HEK293 (cell line): Measurements from ENCODE around the gene TMEM203.

ENCODE experiments used
- GLI4 ChIP-seq: fragments of 450-650 bp; formaldehyde crosslinking; IDR thresholded peaks from 2 replicates; pipeline ENCODE4 v1.5.1; 2016; ENCODE audit warnings: missing biosample characterization, missing genetic modification characterization
- HOXD13 ChIP-seq: sonication (generic); formaldehyde crosslinking; IDR thresholded peaks from 2 replicates; pipeline ENCODE4 v1.8.0; 2022; ENCODE audit warnings: missing genetic modification reagents, borderline replicate concordance
- KLF10 ChIP-seq: fragments of 450-650 bp; IDR thresholded peaks from 2 replicates; pipeline ENCODE4 v1.5.1; 2018; ENCODE audit warnings: missing biosample characterization, mild to moderate bottlenecking, missing genetic modification characterization
- KLF9 ChIP-seq: fragments of 450-650 bp; formaldehyde crosslinking; IDR thresholded peaks from 2 replicates; pipeline ENCODE4 v1.5.1; 2016; ENCODE audit warnings: missing biosample characterization, missing genetic modification characterization, low read depth
- MZF1 ChIP-seq: fragments of 450-650 bp; formaldehyde crosslinking; IDR thresholded peaks from 2 replicates; pipeline ENCODE4 v1.5.1; 2017; ENCODE audit warnings: missing biosample characterization, missing genetic modification characterization, borderline replicate concordance
- OSR2 ChIP-seq: fragments of 450-650 bp; formaldehyde crosslinking; IDR thresholded peaks from 2 replicates; pipeline ENCODE4 v1.5.1; 2016; ENCODE audit warnings: missing biosample characterization, missing genetic modification characterization
- OVOL3 ChIP-seq: fragments of 450-650 bp; formaldehyde crosslinking; IDR thresholded peaks from 2 replicates; pipeline ENCODE4 v1.5.1; 2016; ENCODE audit warnings: missing biosample characterization, missing genetic modification characterization
- RBAK ChIP-seq: fragments of 450-650 bp; formaldehyde crosslinking; IDR thresholded peaks from 2 replicates; pipeline ENCODE4 v1.5.1; 2016; ENCODE audit warnings: missing biosample characterization, missing genetic modification characterization
- ZBTB1 ChIP-seq: fragments of 450-650 bp; formaldehyde crosslinking; IDR thresholded peaks from 2 replicates; pipeline ENCODE4 v1.5.1; 2016; ENCODE audit warnings: missing biosample characterization, missing genetic modification characterization
- ZBTB48 ChIP-seq: fragments of 450-650 bp; formaldehyde crosslinking; IDR thresholded peaks from 2 replicates; pipeline ENCODE4 v1.5.1; 2016; ENCODE audit warnings: missing biosample characterization, missing genetic modification characterization
- ZEB2 ChIP-seq: fragments of 450-650 bp; formaldehyde crosslinking; IDR thresholded peaks from 2 replicates; pipeline ENCODE4 v1.5.1; 2016; ENCODE audit warnings: missing biosample characterization, missing genetic modification characterization
- ZNF112 ChIP-seq: fragments of 450-650 bp; formaldehyde crosslinking; IDR thresholded peaks from 2 replicates; pipeline ENCODE4 v1.5.0; 2017; ENCODE audit warnings: missing biosample characterization, missing genetic modification characterization
- ZNF132 ChIP-seq: fragments of 450-650 bp; formaldehyde crosslinking; IDR thresholded peaks from 2 replicates; pipeline ENCODE4 v1.5.1; 2017; ENCODE audit warnings: missing biosample characterization, missing genetic modification characterization, borderline replicate concordance
- ZNF146 ChIP-seq: fragments of 450-650 bp; formaldehyde crosslinking; IDR thresholded peaks from 2 replicates; pipeline ENCODE4 v1.5.1; 2016; ENCODE audit warnings: missing biosample characterization, missing genetic modification characterization
- ZNF157 ChIP-seq: fragments of 450-650 bp; formaldehyde crosslinking; IDR thresholded peaks from 2 replicates; pipeline ENCODE4 v1.5.1; 2016; ENCODE audit warnings: missing biosample characterization, missing genetic modification characterization
- ZNF16 ChIP-seq: fragments of 450-650 bp; formaldehyde crosslinking; IDR thresholded peaks from 2 replicates; pipeline ENCODE4 v1.5.1; 2016; ENCODE audit warnings: low read depth, missing biosample characterization, missing genetic modification characterization
- ZNF174 ChIP-seq: fragments of 450-650 bp; formaldehyde crosslinking; IDR thresholded peaks from 2 replicates; pipeline ENCODE4 v1.5.0; 2017; ENCODE audit warnings: missing biosample characterization, mild to moderate bottlenecking, missing genetic modification characterization
- ZNF211 ChIP-seq: fragments of 450-650 bp; formaldehyde crosslinking; IDR thresholded peaks from 2 replicates; pipeline ENCODE4 v1.5.1; 2016; ENCODE audit warnings: low read depth, missing biosample characterization, missing genetic modification characterization
- ZNF239 ChIP-seq: fragments of 450-650 bp; formaldehyde crosslinking; IDR thresholded peaks from 2 replicates; pipeline ENCODE4 v1.5.1; 2016; ENCODE audit warnings: missing biosample characterization, missing genetic modification characterization
- ZNF37A ChIP-seq: fragments of 450-650 bp; IDR thresholded peaks from 2 replicates; pipeline ENCODE4 v1.5.1; 2018; ENCODE audit warnings: missing biosample characterization, missing genetic modification characterization
- ZNF404 ChIP-seq: fragments of 450-650 bp; formaldehyde crosslinking; IDR thresholded peaks from 2 replicates; pipeline ENCODE4 v1.5.1; 2017; ENCODE audit warnings: missing biosample characterization, missing genetic modification characterization
- ZNF501 ChIP-seq: fragments of 450-650 bp; formaldehyde crosslinking; IDR thresholded peaks from 2 replicates; pipeline ENCODE4 v1.5.1; 2016; ENCODE audit warnings: missing biosample characterization, missing genetic modification characterization
- ZNF521 ChIP-seq: fragments of 450-650 bp; formaldehyde crosslinking; IDR thresholded peaks from 2 replicates; pipeline ENCODE4 v1.5.1; 2017; ENCODE audit warnings: missing biosample characterization, mild to moderate bottlenecking, missing genetic modification characterization
- ZNF558 ChIP-seq: fragments of 450-650 bp; formaldehyde crosslinking; IDR thresholded peaks from 2 replicates; pipeline ENCODE4 v1.5.1; 2016; ENCODE audit warnings: missing biosample characterization, missing genetic modification characterization
- ZNF600 ChIP-seq: fragments of 450-650 bp; formaldehyde crosslinking; IDR thresholded peaks from 2 replicates; pipeline ENCODE4 v1.5.1; 2016; ENCODE audit warnings: missing biosample characterization, missing genetic modification characterization
- ZNF624 ChIP-seq: fragments of 450-650 bp; formaldehyde crosslinking; IDR thresholded peaks from 2 replicates; pipeline ENCODE4 v1.5.1; 2017; ENCODE audit warnings: missing biosample characterization, missing genetic modification characterization
- ZNF629 ChIP-seq: fragments of 450-650 bp; formaldehyde crosslinking; IDR thresholded peaks from 2 replicates; pipeline ENCODE4 v1.5.1; 2017; ENCODE audit warnings: missing biosample characterization, missing genetic modification characterization
- ZNF670 ChIP-seq: fragments of 450-650 bp; formaldehyde crosslinking; IDR thresholded peaks from 2 replicates; pipeline ENCODE4 v1.5.1; 2016; ENCODE audit warnings: missing biosample characterization, missing genetic modification characterization, low read depth
- ZNF701 ChIP-seq: fragments of 450-650 bp; formaldehyde crosslinking; IDR thresholded peaks from 2 replicates; pipeline ENCODE4 v1.5.1; 2016; ENCODE audit warnings: missing biosample characterization, missing genetic modification characterization
- ZNF791 ChIP-seq: fragments of 450-650 bp; formaldehyde crosslinking; IDR thresholded peaks from 2 replicates; pipeline ENCODE4 v1.5.1; 2016; ENCODE audit warnings: missing biosample characterization, missing genetic modification characterization
- ZNF837 ChIP-seq: fragments of 450-650 bp; formaldehyde crosslinking; IDR thresholded peaks from 2 replicates; pipeline ENCODE4 v1.5.1; 2016; ENCODE audit warnings: missing biosample characterization, missing genetic modification characterization
- TF ChIP-seq, protein P1 (sequence below): fragments of 450-650 bp; formaldehyde crosslinking; IDR thresholded peaks from 2 replicates; pipeline ENCODE4 v1.5.1; 2016; ENCODE audit warnings: missing biosample characterization, missing genetic modification characterization
- TF ChIP-seq, protein P2 (sequence below): fragments of 450-650 bp; formaldehyde crosslinking; IDR thresholded peaks from 2 replicates; pipeline ENCODE4 v1.5.1; 2017; ENCODE audit warnings: missing biosample characterization, missing genetic modification characterization
- TF ChIP-seq, protein P3 (sequence below): sonication (generic); formaldehyde crosslinking; IDR thresholded peaks from 2 replicates; pipeline ENCODE4 v1.8.1; 2022; ENCODE audit warnings: mild to moderate bottlenecking, moderate library complexity, missing genetic modification reagents
- TF ChIP-seq, protein P4 (sequence below): fragments of 450-650 bp; formaldehyde crosslinking; IDR thresholded peaks from 2 replicates; pipeline ENCODE4 v1.5.1; 2016; ENCODE audit warnings: missing biosample characterization, missing genetic modification characterization
- TF ChIP-seq, protein P5 (sequence below): fragments of 450-650 bp; IDR thresholded peaks from 2 replicates; pipeline ENCODE4 v1.5.1; 2018; ENCODE audit warnings: missing biosample characterization, mild to moderate bottlenecking, missing genetic modification characterization

The TMEM203 gene

DNA sequence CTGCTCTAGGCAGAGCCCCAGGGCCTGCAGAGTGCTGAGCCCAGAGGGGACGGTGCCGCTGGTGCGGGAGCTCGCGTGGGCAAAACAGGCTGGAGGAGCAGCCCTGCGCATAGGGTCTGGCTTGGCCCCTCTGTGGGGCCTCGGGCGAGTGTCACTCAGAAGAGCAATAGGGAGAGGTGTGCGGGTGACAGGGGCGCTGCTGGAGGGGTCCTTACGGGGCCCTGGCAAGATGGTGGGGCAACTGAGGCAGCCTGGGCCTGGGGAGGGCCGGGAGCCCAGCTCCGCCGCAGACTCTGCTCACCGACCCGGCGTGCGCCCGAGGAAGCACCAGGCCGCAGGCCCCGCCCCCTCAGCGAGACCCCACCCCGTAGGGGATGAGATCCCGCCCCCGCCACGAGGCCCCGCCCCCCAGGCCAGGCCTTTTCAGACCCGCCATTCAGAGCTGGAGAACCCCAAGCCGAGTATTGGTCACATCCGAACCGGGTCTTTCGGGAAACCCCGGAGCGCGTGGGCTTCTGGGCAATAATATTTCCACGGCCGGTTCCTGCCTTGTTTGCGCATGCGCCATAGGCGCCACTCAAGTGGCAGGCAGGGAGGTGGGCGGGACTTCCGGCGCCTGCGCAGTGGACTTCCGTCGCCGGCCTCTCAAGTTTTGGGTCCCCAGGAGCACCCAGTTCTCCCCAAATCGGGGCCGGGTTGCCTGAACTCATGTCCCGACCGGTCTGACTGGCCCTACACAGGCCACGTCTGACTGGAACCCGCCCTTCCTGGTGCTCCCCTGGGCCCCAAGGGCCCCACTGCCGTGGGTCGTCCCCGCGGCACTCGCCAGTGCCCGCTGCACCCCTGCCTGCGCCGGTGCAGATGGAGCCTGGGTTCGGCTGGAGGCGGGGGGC, 17.9 kb upstream of the TMEM203 start (continued):
- TF ChIP-seq KLF9 (tag by site-specific recombination) (peak; percentile 47; the same call in 1 of the 2 replicates), ZEB2 (no peak), GLI4 (tag by site-specific recombination) (no peak), ZNF16 (tag by site-specific recombination) (no peak), ZNF624 (no peak), ZNF239 (tag by site-specific recombination) (no peak), ZNF146 (tag by site-specific recombination) (no peak), ZNF791 (tag by site-specific recombination) (no peak), HOXD13 (CRISPR knock-in tag) (no peak), ZNF174 (tag by site-specific recombination) (no peak), ZNF501 (tag by site-specific recombination) (0 out of 2 replicates have a peak, but pooled peaks have one; percentile 58), MZF1 (tag by site-specific recombination) (no peak), ZNF132 (no peak), ZNF157 (tag by site-specific recombination) (no peak), ZNF629 (tag by site-specific recombination) (0 out of 2 replicates have a peak, but pooled peaks have one; percentile 37), ZBTB1 (no peak), ZNF37A (tag by site-specific recombination) (no peak), ZNF558 (tag by site-specific recombination) (no peak), ZNF211 (tag by site-specific recombination) (no peak), ZNF404 (tag by site-specific recombination) (no peak), ZNF600 (tag by site-specific recombination) (peak; percentile 71; the same call in 1 of the 2 replicates), ZNF112 (no peak), ZNF701 (tag by site-specific recombination) (no peak), ZNF670 (tag by site-specific recombination) (no peak), OVOL3 (tag by site-specific recombination) (no peak), OSR2 (tag by site-specific recombination) (no peak), KLF10 (tag by site-specific recombination) (peak; percentile 66), ZNF521 (tag by site-specific recombination) (no peak), ZBTB48 (tag by site-specific recombination) (0 out of 2 replicates have a peak, but pooled peaks have one; percentile 18), RBAK (tag by site-specific recombination) (no peak), ZNF837 (no peak)
- TF ChIP-seq, protein P1, sequence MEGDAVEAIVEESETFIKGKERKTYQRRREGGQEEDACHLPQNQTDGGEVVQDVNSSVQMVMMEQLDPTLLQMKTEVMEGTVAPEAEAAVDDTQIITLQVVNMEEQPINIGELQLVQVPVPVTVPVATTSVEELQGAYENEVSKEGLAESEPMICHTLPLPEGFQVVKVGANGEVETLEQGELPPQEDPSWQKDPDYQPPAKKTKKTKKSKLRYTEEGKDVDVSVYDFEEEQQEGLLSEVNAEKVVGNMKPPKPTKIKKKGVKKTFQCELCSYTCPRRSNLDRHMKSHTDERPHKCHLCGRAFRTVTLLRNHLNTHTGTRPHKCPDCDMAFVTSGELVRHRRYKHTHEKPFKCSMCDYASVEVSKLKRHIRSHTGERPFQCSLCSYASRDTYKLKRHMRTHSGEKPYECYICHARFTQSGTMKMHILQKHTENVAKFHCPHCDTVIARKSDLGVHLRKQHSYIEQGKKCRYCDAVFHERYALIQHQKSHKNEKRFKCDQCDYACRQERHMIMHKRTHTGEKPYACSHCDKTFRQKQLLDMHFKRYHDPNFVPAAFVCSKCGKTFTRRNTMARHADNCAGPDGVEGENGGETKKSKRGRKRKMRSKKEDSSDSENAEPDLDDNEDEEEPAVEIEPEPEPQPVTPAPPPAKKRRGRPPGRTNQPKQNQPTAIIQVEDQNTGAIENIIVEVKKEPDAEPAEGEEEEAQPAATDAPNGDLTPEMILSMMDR (tag by site-specific recombination): no peak
- TF ChIP-seq, protein P2, sequence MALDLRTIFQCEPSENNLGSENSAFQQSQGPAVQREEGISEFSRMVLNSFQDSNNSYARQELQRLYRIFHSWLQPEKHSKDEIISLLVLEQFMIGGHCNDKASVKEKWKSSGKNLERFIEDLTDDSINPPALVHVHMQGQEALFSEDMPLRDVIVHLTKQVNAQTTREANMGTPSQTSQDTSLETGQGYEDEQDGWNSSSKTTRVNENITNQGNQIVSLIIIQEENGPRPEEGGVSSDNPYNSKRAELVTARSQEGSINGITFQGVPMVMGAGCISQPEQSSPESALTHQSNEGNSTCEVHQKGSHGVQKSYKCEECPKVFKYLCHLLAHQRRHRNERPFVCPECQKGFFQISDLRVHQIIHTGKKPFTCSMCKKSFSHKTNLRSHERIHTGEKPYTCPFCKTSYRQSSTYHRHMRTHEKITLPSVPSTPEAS: no peak
- TF ChIP-seq, protein P3, sequence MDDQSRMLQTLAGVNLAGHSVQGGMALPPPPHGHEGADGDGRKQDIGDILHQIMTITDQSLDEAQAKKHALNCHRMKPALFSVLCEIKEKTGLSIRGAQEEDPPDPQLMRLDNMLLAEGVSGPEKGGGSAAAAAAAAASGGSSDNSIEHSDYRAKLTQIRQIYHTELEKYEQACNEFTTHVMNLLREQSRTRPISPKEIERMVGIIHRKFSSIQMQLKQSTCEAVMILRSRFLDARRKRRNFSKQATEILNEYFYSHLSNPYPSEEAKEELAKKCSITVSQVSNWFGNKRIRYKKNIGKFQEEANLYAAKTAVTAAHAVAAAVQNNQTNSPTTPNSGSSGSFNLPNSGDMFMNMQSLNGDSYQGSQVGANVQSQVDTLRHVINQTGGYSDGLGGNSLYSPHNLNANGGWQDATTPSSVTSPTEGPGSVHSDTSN: no peak
- TF ChIP-seq, protein P4, sequence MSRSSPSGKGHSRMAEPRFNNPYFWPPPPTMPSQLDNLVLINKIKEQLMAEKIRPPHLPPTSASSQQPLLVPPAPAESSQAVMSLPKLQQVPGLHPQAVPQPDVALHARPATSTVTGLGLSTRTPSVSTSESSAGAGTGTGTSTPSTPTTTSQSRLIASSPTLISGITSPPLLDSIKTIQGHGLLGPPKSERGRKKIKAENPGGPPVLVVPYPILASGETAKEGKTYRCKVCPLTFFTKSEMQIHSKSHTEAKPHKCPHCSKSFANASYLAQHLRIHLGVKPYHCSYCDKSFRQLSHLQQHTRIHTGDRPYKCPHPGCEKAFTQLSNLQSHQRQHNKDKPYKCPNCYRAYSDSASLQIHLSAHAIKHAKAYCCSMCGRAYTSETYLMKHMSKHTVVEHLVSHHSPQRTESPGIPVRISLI: no peak
- TF ChIP-seq, protein P5, sequence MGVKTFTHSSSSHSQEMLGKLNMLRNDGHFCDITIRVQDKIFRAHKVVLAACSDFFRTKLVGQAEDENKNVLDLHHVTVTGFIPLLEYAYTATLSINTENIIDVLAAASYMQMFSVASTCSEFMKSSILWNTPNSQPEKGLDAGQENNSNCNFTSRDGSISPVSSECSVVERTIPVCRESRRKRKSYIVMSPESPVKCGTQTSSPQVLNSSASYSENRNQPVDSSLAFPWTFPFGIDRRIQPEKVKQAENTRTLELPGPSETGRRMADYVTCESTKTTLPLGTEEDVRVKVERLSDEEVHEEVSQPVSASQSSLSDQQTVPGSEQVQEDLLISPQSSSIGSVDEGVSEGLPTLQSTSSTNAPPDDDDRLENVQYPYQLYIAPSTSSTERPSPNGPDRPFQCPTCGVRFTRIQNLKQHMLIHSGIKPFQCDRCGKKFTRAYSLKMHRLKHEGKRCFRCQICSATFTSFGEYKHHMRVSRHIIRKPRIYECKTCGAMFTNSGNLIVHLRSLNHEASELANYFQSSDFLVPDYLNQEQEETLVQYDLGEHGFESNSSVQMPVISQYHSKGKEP: no peak
